Measurements from ENCODE around the gene NEGR1.

Gene NEGR1

DNA sequence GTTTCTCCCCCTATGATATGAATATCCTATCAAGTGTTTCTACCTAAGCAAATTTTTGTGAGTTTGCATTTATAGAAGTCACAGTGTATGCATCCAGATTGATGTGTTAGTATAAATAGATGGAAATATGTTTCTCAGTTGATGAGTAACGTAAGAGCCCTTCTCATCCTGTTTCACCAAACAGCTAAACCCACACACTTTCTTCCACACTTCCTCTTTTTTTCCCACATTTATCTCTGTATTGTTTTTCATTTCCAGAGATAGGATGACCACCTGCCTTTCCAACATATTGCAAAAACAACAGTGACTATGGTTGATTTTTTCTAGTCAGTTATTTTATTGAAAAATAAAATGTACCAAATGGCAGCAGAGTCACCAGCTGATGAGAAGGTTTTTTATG lies 490.1 kb downstream of the NEGR1 start:
- Histone ChIP-seq H3K36me3 (replicated peaks) (no peaks in the 10 kb centered on the region), H3K27me3 (ENCODE audit: low read depth) (no peaks in the 10 kb centered on the region), H3K9me3 (no peaks in the 10 kb centered on the region), H3K4me1 (no peaks in the 10 kb centered on the region), H3K4me3 (no peak overlapping the region)
- in situ Hi-C loops (cut with MboI; ENCODE audit: low sequenced_read_pairs): no loop called here
- no peak for DNase-seq (ENCODE audit: low spot score in 2 of 2)

DNA sequence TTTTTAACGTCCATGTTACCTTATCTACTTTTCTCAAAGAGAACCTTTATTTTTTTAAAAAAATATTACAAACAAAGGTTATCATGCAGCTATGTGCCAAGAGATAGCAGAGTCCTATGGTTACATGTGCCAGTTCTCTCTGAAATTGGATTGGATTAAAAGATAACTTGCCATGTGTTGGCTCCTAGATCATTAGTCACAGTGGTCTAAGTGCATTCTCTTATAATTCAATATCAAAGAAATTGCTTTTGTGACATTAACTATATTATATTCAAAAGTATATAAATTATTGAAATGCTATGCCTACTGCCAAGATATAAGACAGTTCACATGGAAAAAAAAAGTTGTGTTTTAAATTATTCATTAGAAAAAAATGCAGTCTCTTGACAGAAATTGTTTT lies 494.2 kb downstream of the NEGR1 start:
- no peak overlapping the region for H3K4me3 ChIP-seq
- in situ Hi-C loops (cut with MboI; ENCODE audit: low sequenced_read_pairs): no loop called here
- H3K36me3 ChIP-seq (replicated peaks): no peaks in the 10 kb centered on the region
- no peaks in the 10 kb centered on the region for H3K27me3 ChIP-seq (ENCODE audit: low read depth)
- H3K9me3 ChIP-seq: no peaks in the 10 kb centered on the region
- DNase-seq (ENCODE audit: low spot score in 2 of 2): no peak
- no peaks in the 10 kb centered on the region for H3K4me1 ChIP-seq

GRCh38 chr1:71787699-71788098 lies 494.6 kb downstream of the NEGR1 start:
- no peak for DNase-seq (ENCODE audit: low spot score in 2 of 2)
- Histone ChIP-seq H3K27me3 (ENCODE audit: low read depth) (no peaks in the 10 kb centered on the region), H3K4me1 (no peaks in the 10 kb centered on the region), H3K4me3 (no peak overlapping the region), H3K9me3 (no peaks in the 10 kb centered on the region), H3K36me3 (replicated peaks) (no peaks in the 10 kb centered on the region)
- in situ Hi-C loops (cut with MboI; ENCODE audit: low sequenced_read_pairs): no loop called here

DNA sequence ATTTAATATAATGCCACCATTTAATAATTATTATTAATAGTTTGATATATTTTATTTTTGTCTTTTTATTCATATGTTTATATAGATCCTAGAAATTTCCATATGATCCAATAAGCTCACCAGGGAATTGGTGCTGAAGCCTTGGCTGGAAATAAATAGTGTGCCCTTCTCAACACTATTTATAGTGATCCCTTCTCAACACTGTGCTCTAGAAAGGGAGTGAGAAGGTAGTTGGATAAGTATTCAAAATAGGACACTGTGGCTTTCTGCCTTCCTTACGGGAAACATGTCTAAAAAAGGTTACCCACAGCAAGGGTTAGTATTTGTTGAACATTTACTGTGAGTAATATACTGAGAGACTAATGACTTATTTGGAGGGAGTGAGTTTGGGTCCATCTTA lies 496.1 kb downstream of the NEGR1 start:
- in situ Hi-C loops (cut with MboI; ENCODE audit: low sequenced_read_pairs): no loop called here
- Histone ChIP-seq H3K36me3 (replicated peaks) (no peaks in the 10 kb centered on the region), H3K4me3 (no peak overlapping the region), H3K4me1 (no peaks in the 10 kb centered on the region), H3K27me3 (ENCODE audit: low read depth) (no peaks in the 10 kb centered on the region), H3K9me3 (no peaks in the 10 kb centered on the region)
- no peak for DNase-seq (ENCODE audit: low spot score in 2 of 2)

DNA sequence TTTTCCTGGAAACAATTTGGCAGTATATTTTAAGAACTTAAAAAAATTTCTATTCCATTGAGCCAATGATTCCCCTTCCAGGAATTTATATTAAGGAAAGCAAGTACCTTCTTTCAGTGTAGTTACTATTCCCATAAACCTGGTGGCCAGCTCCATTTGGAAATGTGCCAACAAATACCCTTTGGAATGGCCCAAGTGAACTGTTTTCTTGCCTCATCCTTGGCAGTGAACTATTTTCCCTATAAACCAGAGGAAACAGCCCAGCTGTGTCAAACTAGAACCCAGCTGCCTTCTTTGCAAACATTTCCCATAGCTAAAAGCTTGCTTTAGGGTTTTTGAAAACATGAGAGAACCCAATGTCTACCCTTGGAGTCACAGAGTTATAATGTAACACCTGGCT lies 496.9 kb downstream of the NEGR1 start:
- Histone ChIP-seq H3K27me3 (ENCODE audit: low read depth) (no peaks in the 10 kb centered on the region), H3K9me3 (no peaks in the 10 kb centered on the region), H3K36me3 (replicated peaks) (no peaks in the 10 kb centered on the region), H3K4me1 (no peaks in the 10 kb centered on the region), H3K4me3 (no peak overlapping the region)
- in situ Hi-C loops (cut with MboI; ENCODE audit: low sequenced_read_pairs): no loop called here
- DNase-seq (ENCODE audit: low spot score in 2 of 2): no peak

GRCh38 chr1:71785000-71785399 lies 497.3 kb downstream of the NEGR1 start:
- H3K9me3 ChIP-seq: no peaks in the 10 kb centered on the region
- no peaks in the 10 kb centered on the region for H3K36me3 ChIP-seq (replicated peaks)
- in situ Hi-C loops (cut with MboI; ENCODE audit: low sequenced_read_pairs): no loop called here
- H3K4me3 ChIP-seq: no peak overlapping the region
- DNase-seq (ENCODE audit: low spot score in 2 of 2): no peak
- H3K27me3 ChIP-seq (ENCODE audit: low read depth): no peaks in the 10 kb centered on the region
- H3K4me1 ChIP-seq: no peaks in the 10 kb centered on the region

GRCh38 chr1:71784241-71784640 lies 498.1 kb downstream of the NEGR1 start:
- no peak overlapping the region for H3K4me3 ChIP-seq
- in situ Hi-C loops (cut with MboI; ENCODE audit: low sequenced_read_pairs): no loop called here
- H3K27me3 ChIP-seq (ENCODE audit: low read depth): no peaks in the 10 kb centered on the region
- no peaks in the 10 kb centered on the region for H3K9me3 ChIP-seq
- H3K4me1 ChIP-seq: no peaks in the 10 kb centered on the region
- no peak for DNase-seq (ENCODE audit: low spot score in 2 of 2)
- no peaks in the 10 kb centered on the region for H3K36me3 ChIP-seq (replicated peaks)

GRCh38 chr1:71783071-71783470 lies 499.3 kb downstream of the NEGR1 start:
- no peaks in the 10 kb centered on the region for H3K36me3 ChIP-seq (replicated peaks)
- H3K4me3 ChIP-seq: no peak overlapping the region
- in situ Hi-C loops (cut with MboI; ENCODE audit: low sequenced_read_pairs): no loop called here
- no peaks in the 10 kb centered on the region for H3K4me1 ChIP-seq
- DNase-seq (ENCODE audit: low spot score in 2 of 2): no peak
- no peaks in the 10 kb centered on the region for H3K27me3 ChIP-seq (ENCODE audit: low read depth)
- H3K9me3 ChIP-seq: no peaks in the 10 kb centered on the region

DNA sequence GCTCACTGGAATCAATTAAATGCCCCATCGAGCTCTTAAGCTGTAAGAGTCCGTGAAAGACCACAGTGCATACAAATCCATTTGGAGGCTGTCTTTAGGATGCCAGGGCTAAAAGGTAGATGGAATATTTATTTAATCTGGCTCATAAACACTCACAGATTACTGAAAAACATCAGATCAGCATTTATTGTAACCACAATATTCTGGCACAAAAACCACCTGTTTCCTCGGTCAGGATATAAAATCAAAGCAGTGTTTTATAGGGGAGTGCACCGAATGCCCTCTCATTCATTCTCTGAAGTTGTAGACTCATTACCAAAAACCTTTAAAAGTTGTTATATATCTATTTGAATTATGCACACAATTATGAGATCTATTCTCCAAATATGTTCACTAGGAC lies 500.9 kb downstream of the NEGR1 start:
- H3K9me3 ChIP-seq: no peaks in the 10 kb centered on the region
- no peaks in the 10 kb centered on the region for H3K27me3 ChIP-seq (ENCODE audit: low read depth)
- in situ Hi-C loops (cut with MboI; ENCODE audit: low sequenced_read_pairs): no loop called here
- H3K4me1 ChIP-seq: no peaks in the 10 kb centered on the region
- no peak overlapping the region for H3K4me3 ChIP-seq
- DNase-seq (ENCODE audit: low spot score in 2 of 2): no peak
- no peaks in the 10 kb centered on the region for H3K36me3 ChIP-seq (replicated peaks)

- no peak for DNase-seq (ENCODE audit: low spot score in 2 of 2)
- Histone ChIP-seq H3K27me3 (ENCODE audit: low read depth) (no peaks in the 10 kb centered on the region), H3K9me3 (no peaks in the 10 kb centered on the region), H3K4me1 (no peaks in the 10 kb centered on the region), H3K36me3 (replicated peaks) (no peaks in the 10 kb centered on the region), H3K4me3 (no peak overlapping the region)
- in situ Hi-C loops (cut with MboI; ENCODE audit: low sequenced_read_pairs): no loop called here
These were observed 501.7 kb downstream of the NEGR1 start for GRCh38 chr1:71780681-71781080.

DNA sequence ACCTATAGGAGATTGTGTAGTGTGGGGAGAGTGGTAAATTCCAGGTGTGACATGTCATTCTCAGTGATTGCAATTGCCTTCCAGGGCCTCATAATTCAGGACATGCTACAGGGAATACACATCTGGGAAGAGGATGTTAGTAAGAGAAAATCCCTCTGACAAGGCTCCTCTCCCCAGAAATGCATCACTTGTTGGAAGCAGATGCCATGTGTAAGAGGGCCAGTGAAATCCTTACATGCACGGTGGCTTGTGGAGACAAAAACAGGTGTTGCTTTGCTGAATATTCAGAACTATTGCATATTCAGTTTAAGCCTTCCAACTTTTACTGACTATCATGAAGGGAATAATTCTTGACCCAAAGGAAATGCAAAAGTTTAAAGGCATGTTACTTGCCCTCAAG lies 503.4 kb downstream of the NEGR1 start:
- H3K4me3 ChIP-seq: no peak overlapping the region
- no peaks in the 10 kb centered on the region for H3K9me3 ChIP-seq
- no peaks in the 10 kb centered on the region for H3K27me3 ChIP-seq (ENCODE audit: low read depth)
- no peaks in the 10 kb centered on the region for H3K36me3 ChIP-seq (replicated peaks)
- in situ Hi-C loops (cut with MboI; ENCODE audit: low sequenced_read_pairs): no loop called here
- no peak for DNase-seq (ENCODE audit: low spot score in 2 of 2)
- peaks cover 11% of the 10 kb centered on the region for H3K4me1 ChIP-seq

GRCh38 chr1:71777094-71777493 lies 505.2 kb downstream of the NEGR1 start:
- Histone ChIP-seq H3K36me3 (replicated peaks) (no peaks in the 10 kb centered on the region), H3K4me3 (no peak overlapping the region), H3K9me3 (no peaks in the 10 kb centered on the region), H3K27me3 (ENCODE audit: low read depth) (no peaks in the 10 kb centered on the region), H3K4me1 (peaks cover 11% of the 10 kb centered on the region)
- in situ Hi-C loops (cut with MboI; ENCODE audit: low sequenced_read_pairs): no loop called here
- DNase-seq (ENCODE audit: low spot score in 2 of 2): no peak

- Histone ChIP-seq H3K9me3 (no peaks in the 10 kb centered on the region), H3K36me3 (replicated peaks) (no peaks in the 10 kb centered on the region), H3K4me1 (peaks cover 11% of the 10 kb centered on the region), H3K27me3 (ENCODE audit: low read depth) (no peaks in the 10 kb centered on the region), H3K4me3 (no peak overlapping the region)
- in situ Hi-C loops (cut with MboI; ENCODE audit: low sequenced_read_pairs): no loop called here
- DNase-seq (ENCODE audit: low spot score in 2 of 2): no peak
These were observed 507.6 kb downstream of the NEGR1 start for GRCh38 chr1:71774705-71775104.

DNA sequence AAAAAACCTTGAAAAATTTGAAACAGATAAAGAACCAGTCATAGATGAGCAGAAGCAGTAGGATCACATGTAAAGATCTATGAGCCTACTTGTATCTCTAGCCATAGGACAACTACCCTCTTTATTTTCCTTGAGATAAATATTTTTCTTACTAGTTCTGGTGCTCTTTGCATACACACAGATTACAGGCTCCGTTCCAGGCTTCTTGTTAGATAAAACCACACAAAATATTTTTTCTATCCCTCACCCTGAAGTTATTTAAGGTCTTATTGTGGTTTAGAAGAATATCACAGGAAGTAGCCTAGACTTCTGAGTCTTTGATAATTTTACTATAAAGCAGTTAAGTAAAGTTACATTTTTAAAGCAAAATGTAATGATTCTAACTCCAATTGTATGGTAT lies 512.2 kb downstream of the NEGR1 start:
- H3K9me3 ChIP-seq: no peaks in the 10 kb centered on the region

DNA sequence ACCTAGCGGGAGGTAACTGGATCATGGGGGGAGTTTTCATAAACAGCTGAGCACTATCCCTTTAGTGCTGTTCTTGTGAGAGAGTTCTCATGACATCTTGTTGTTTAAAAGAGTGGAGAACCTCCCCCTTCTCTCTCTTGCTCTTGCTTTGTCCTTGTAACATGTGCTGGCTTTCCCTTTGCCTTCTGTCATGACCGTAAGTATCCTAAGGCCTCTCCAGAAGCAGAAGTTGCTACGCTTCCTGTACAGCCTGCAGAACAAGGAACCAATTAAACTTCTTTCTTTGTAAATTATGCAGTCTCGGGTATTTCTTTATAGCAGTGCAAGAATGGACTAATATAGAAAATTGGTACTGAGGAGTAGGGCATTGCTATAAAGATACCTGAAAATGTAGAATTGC lies 515.6 kb downstream of the NEGR1 start:
- Histone ChIP-seq H3K9me3 (no peaks in the 10 kb centered on the region), H3K27me3 (ENCODE audit: low read depth) (no peaks in the 10 kb centered on the region), H3K4me3 (no peak overlapping the region), H3K4me1 (no peaks in the 10 kb centered on the region), H3K36me3 (replicated peaks) (no peaks in the 10 kb centered on the region)
- in situ Hi-C loops (cut with MboI; ENCODE audit: low sequenced_read_pairs): no loop called here
- no peak for DNase-seq (ENCODE audit: low spot score in 2 of 2)

More for the DNA sequence above, 512.2 kb downstream of the NEGR1 start:
- H3K36me3 ChIP-seq (replicated peaks): no peaks in the 10 kb centered on the region
- peaks cover 11% of the 10 kb centered on the region for H3K4me1 ChIP-seq
- H3K27me3 ChIP-seq (ENCODE audit: low read depth): no peaks in the 10 kb centered on the region
- no peak for DNase-seq (ENCODE audit: low spot score in 2 of 2)
- H3K4me3 ChIP-seq: no peak overlapping the region
- in situ Hi-C loops (cut with MboI; ENCODE audit: low sequenced_read_pairs): no loop called here

Data from HAP-1 (cell line).